GM19239 (cell line): ENCODE measurements around the gene MGMT.

Source experiments
- DNase-seq: peaks from one replicate; pipeline ENCODE4 v3.0.0; 2011; ENCODE audit warnings: low spot score; ENCODE audit not compliant: insufficient read length
- FAIRE-seq: peaks from 2 replicates; lab custom pipeline; 2011; peaks lifted over from hg19 to GRCh38; lab: Jason Lieb, UNC

MGMT gene

GRCh38 chr10:129764011-129764900 lies 297.2 kb downstream of the MGMT start:
- DNase-seq (no peak), FAIRE-seq (no peak)

GRCh38 chr10:129764901-129765663 lies 298.0 kb downstream of the MGMT start:
- DNase-seq, result no peak
- no peak for FAIRE-seq

GRCh38 chr10:129765664-129766550 lies 298.9 kb downstream of the MGMT start:
- DNase-seq (no peak), FAIRE-seq (no peak)

GRCh38 chr10:129766611-129767550 lies 299.8 kb downstream of the MGMT start:
- DNase-seq, result no peak
- no peak for FAIRE-seq

- DNase-seq (no peak), FAIRE-seq (no peak)
Observed at GRCh38 chr10:129767751-129768150, 300.7 kb downstream of the MGMT start.

- DNase-seq, result no peak
- FAIRE-seq, result no peak
Observed at GRCh38 chr10:129768437-129769355, 301.7 kb downstream of the MGMT start.

GRCh38 chr10:129769381-129770116 lies 302.5 kb downstream of the MGMT start:
- FAIRE-seq, result no peak
- DNase-seq, result no peak

GRCh38 chr10:129770286-129770685 lies 303.2 kb downstream of the MGMT start:
- FAIRE-seq (no peak), DNase-seq (no peak)

- no peak for FAIRE-seq
Observed at GRCh38 chr10:129771024-129771423, 304.0 kb downstream of the MGMT start.

GRCh38 chr10:129771576-129771975 lies 304.5 kb downstream of the MGMT start:
- DNase-seq, result no peak
- no peak for FAIRE-seq

More at GRCh38 chr10:129771024-129771423, 304.0 kb downstream of the MGMT start:
- DNase-seq, result no peak

- DNase-seq (no peak), FAIRE-seq (no peak)
Observed at GRCh38 chr10:129771991-129772431, 305.0 kb downstream of the MGMT start.

- DNase-seq (no peak), FAIRE-seq (no peak)
Observed at GRCh38 chr10:129772468-129773358, 305.7 kb downstream of the MGMT start.

GRCh38 chr10:129773359-129773990 lies 306.4 kb downstream of the MGMT start:
- DNase-seq (no peak), FAIRE-seq (no peak)

- DNase-seq, result no peak
- FAIRE-seq, result no peak
Observed at GRCh38 chr10:129774082-129774735, 307.2 kb downstream of the MGMT start.

GRCh38 chr10:129774736-129775401 lies 307.8 kb downstream of the MGMT start:
- no peak for FAIRE-seq
- no peak for DNase-seq
